COLO668 (cell line): ENCODE measurements around the gene CENPA.
"Not testable (repeated sequence)": the region's sequence is repeated elsewhere in the genome, so short reads cannot be mapped to it uniquely, and the experiment has no call there.

Experiments
- DNase-seq: peaks from one replicate; lab custom pipeline; 2025; ENCODE audit not compliant: unreplicated experiment; lab: John Stamatoyannopoulos, UW

The CENPA gene

GRCh38 chr2:26785431-26786206 lies at the start of gene CENPA:
Gene CENPA, plus strand, starts transcription at chr2:26786056. Its CDS starts 141 bp downstream, at chr2:26786197.
- peak; percentile 97 for DNase-seq

GRCh38 chr2:26737221-26737620 lies 48.6 kb upstream of the CENPA start:
- DNase-seq: no peak

- no peak for DNase-seq
Observed at GRCh38 chr2:26738481-26738880, 47.4 kb upstream of the CENPA start.

GRCh38 chr2:26739514-26739913 lies 46.3 kb upstream of the CENPA start:
- no peak for DNase-seq

GRCh38 chr2:26740346-26740745 lies 45.5 kb upstream of the CENPA start:
- DNase-seq: no peak

GRCh38 chr2:26740890-26741302 lies 45.0 kb upstream of the CENPA start:
- no peak for DNase-seq

- no peak for DNase-seq
Observed at GRCh38 chr2:26742048-26742770, 43.6 kb upstream of the CENPA start.

- no peak for DNase-seq
Observed at GRCh38 chr2:26743852-26744251, 42.0 kb upstream of the CENPA start.

- DNase-seq: no peak
Observed at GRCh38 chr2:26744953-26745352, 40.9 kb upstream of the CENPA start.

- DNase-seq: peak; percentile 79
Observed at GRCh38 chr2:26745609-26746327, 40.1 kb upstream of the CENPA start.

- no peak for DNase-seq
Observed at GRCh38 chr2:26746934-26747333, 38.9 kb upstream of the CENPA start.

- not testable (repeated sequence) for DNase-seq
Observed at GRCh38 chr2:26749787-26750420, 36.0 kb upstream of the CENPA start.

GRCh38 chr2:26750467-26750866 lies 35.4 kb upstream of the CENPA start:
- not testable (repeated sequence) for DNase-seq

- no peak for DNase-seq
Observed at GRCh38 chr2:26752656-26753055, 33.2 kb upstream of the CENPA start.

GRCh38 chr2:26754539-26754938 lies 31.3 kb upstream of the CENPA start:
- DNase-seq: no peak

- peak; percentile 25 for DNase-seq
Observed at GRCh38 chr2:26754972-26755670, 30.7 kb upstream of the CENPA start.

GRCh38 chr2:26756337-26756736 lies 29.5 kb upstream of the CENPA start:
- no peak for DNase-seq

- no peak for DNase-seq
Observed at GRCh38 chr2:26757873-26758789, 27.7 kb upstream of the CENPA start.

- no peak for DNase-seq
Observed at GRCh38 chr2:26758790-26759321, 27.0 kb upstream of the CENPA start.
